Esophagus squamous epithelium (tissue), 5 donors: Measurements from ENCODE around the gene CAMK1G. TPM values are rescaled to one million over a fixed set of nuclear protein-coding genes. Genes with fewer than 3 reads are reported as not detected.

Source experiments
- DNase-seq: peaks from one replicate; lab custom pipeline; 2025; lab: John Stamatoyannopoulos, UW
- H3K27ac ChIP-seq, 4 donors: fragments of 200-600 bp; sonication (generic); one replicate each; pipeline ENCODE4 v1.5.1; 2016 to 2019; ENCODE audit warnings: mild to moderate bottlenecking in 1 of 4
- H3K27me3 ChIP-seq, 4 donors: fragments of 200-600 bp; sonication (generic); 1 replicate in 3 of 4; 2 replicates in 1 of 4; pipeline versions ENCODE4 v1.5.1 to v1.6.0; 2017 to 2021; ENCODE audit warnings: antibody characterized with exemption in 1 of 4
- H3K36me3 ChIP-seq, 3 donors: fragments of 200-600 bp; sonication (generic); one replicate each; pipeline ENCODE4 v1.5.1; 2016 to 2019
- H3K4me1 ChIP-seq, 3 donors: fragments of 200-600 bp; sonication (generic); one replicate each; pipeline ENCODE4 v1.5.1; 2017 to 2019
- H3K4me3 ChIP-seq, 4 donors: fragments of 200-600 bp; sonication (generic); 1 replicate in 3 of 4; 2 replicates in 1 of 4; pipeline ENCODE4 v1.5.1; 2016 to 2019; ENCODE audit warnings: mild to moderate bottlenecking in 2 of 4, moderate library complexity in 1 of 4
- H3K9me3 ChIP-seq, 3 donors: fragments of 200-600 bp; sonication (generic); one replicate each; pipeline ENCODE4 v1.5.1; 2016 to 2019
- POLR2A ChIP-seq, 4 donors: fragments of 450-650 bp; IDR thresholded peaks; one replicate each; pipeline ENCODE4 v1.6.1; 2017; ENCODE audit warnings: antibody characterized with exemption in 4 of 4, mild to moderate bottlenecking in 4 of 4, moderate library complexity in 3 of 4
- WGBS, 2 donors: methylation state at CpG; one replicate each; pipeline ENCODE4 v1.1.5; 2018; 5-methylcytosine and 5-hydroxymethylcytosine counted together
- intact Hi-C: fragments of 100-400 bp; cut with DNase I; formaldehyde crosslinking; loops from one replicate; pipeline ENCODE4 v1.15.0; 2022
- total RNA-seq, 4 donors: library from RNA; depleted of rRNA; stranded (reverse); fragments of >200 nt; gene quantifications; one replicate each; pipeline ENCODE4 v1.1.0, GENCODE V29; 2016
- TF ChIP-seq, protein P1 (sequence below), 6 experiments: fragments of 450-650 bp in 4 of 6; fragments of 200-600 bp in 2 of 6; sonication (generic) in 2 of 6; IDR thresholded peaks; one replicate each; pipeline ENCODE4 v1.5.1; 2016 to 2019; ENCODE audit warnings: antibody characterized with exemption in 6 of 6, mild to moderate bottlenecking in 4 of 6, moderate library complexity in 4 of 6
- donor health status: DM: yes; HTN: yes; CAD: no.

Gene CAMK1G
- total RNA-seq, 4 donors from 2014 or later = 0.19 TPM; not detected in 3

DNA sequence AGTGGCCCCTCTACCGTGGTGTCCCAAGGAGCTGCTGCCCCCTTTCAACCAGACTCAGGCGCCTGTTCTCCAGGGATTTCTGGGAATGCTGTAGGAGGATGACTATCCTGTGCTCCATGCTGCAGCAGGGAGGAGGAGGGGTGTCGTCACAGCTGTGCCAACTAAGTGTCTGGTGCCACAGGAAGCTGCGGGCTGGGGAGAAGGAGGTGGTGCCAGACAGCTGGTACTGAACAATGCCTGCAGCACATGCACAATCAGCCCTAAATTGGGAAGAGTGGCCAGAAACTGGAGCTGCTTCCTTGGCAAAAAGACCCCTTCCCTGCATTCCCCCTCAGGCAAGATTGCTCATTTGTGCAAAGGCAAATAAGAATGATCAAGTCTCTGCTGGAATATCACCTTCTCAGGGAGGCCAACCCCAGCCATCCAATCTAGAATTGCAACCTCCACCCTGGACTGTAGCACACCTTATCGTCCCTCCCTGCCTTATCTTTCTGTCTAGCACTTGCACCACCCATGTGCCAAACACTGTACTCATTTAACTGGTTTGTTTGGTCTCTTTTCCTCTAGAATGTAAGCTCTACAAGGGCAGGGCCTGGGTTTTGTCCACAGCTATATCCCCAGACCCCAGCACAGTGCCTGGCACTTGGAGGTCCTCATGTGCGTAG lies 35.4 kb downstream of the CAMK1G start:
- no peak overlapping the region for H3K27ac ChIP-seq
- H3K4me3 ChIP-seq = no peak overlapping the region
- intact Hi-C loops = no loop called here
- no peak for TF ChIP-seq POLR2A (IDR thresholded peaks at IDR 0.05)
- TF ChIP-seq, protein P1, sequence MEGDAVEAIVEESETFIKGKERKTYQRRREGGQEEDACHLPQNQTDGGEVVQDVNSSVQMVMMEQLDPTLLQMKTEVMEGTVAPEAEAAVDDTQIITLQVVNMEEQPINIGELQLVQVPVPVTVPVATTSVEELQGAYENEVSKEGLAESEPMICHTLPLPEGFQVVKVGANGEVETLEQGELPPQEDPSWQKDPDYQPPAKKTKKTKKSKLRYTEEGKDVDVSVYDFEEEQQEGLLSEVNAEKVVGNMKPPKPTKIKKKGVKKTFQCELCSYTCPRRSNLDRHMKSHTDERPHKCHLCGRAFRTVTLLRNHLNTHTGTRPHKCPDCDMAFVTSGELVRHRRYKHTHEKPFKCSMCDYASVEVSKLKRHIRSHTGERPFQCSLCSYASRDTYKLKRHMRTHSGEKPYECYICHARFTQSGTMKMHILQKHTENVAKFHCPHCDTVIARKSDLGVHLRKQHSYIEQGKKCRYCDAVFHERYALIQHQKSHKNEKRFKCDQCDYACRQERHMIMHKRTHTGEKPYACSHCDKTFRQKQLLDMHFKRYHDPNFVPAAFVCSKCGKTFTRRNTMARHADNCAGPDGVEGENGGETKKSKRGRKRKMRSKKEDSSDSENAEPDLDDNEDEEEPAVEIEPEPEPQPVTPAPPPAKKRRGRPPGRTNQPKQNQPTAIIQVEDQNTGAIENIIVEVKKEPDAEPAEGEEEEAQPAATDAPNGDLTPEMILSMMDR (IDR thresholded peaks at IDR 0.05) = no peak
- H3K36me3 ChIP-seq = peaks cover 0 to 76% (median 4%) of the 10 kb centered on the region in 3 donors
- peaks cover 0 to 5% (median 0%) of the 10 kb centered on the region in 4 donors for H3K27me3 ChIP-seq
- H3K9me3 ChIP-seq = no peaks in the 10 kb centered on the region
- peaks cover 0 to 31% (median 25%) of the 10 kb centered on the region in 3 donors for H3K4me1 ChIP-seq
- DNase-seq = no peak
- 32 to 85% methylated on average over 2 to 4 of the region's 6 CpGs for WGBS, 2 donors

DNA sequence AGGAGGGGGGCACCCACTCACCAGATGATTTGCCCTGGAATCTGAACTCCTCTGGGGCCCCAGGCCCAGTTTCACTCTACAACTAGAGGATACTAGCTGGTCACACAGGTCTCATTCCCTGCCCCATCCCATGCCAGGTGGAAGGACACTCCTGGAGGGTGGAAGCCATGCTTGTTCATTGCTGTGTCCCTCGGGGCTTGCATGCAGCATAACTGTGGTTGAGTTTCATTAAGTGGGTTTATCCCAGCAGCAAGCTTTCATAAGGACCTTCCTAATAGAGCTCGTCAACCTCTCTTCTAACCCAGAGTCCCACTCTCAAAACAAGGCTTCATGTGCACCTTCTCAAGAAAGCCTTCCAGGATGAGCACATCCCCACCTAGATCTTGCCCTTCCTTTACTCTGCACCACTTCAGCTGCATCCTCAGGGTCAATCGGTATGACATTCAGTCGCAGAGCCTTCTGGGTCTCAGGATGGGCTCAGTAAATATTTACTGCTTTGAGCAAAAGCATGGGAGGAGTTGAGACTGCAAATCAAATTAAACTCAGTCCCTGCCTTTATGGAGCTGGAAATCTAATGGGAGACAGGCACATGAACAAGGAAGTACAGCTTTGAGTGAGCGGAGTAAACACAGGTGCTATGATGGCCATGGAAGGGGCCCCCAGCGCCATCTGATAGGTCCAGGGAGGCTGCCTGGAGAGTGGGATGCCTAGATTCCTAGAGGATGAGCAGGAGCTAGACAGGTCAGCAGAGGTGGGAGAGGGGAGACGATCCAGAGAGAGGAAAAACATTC lies 36.4 kb downstream of the CAMK1G start:
- Histone ChIP-seq H3K9me3 (no peaks in the 10 kb centered on the region), H3K27ac (no peak overlapping the region), H3K27me3 (peaks cover 0 to 6% (median 0%) of the 10 kb centered on the region in 4 donors), H3K4me1 (peaks cover 0 to 32% (median 25%) of the 10 kb centered on the region in 3 donors), H3K36me3 (peaks cover 0 to 72% (median 4%) of the 10 kb centered on the region in 3 donors), H3K4me3 (no peak overlapping the region)
- TF ChIP-seq, protein P1 (IDR thresholded peaks at IDR 0.05) = no peak
- TF ChIP-seq POLR2A (IDR thresholded peaks at IDR 0.05) = no peak
- DNase-seq = no peak
- 72 to 87% methylated on average over 6 of the region's 7 CpGs for WGBS, 2 donors
- intact Hi-C loops = loop anchor here (10.0 kb wide), 1 partner anchor 45 kb away; no protein-coding TSS in a partner anchor

DNA sequence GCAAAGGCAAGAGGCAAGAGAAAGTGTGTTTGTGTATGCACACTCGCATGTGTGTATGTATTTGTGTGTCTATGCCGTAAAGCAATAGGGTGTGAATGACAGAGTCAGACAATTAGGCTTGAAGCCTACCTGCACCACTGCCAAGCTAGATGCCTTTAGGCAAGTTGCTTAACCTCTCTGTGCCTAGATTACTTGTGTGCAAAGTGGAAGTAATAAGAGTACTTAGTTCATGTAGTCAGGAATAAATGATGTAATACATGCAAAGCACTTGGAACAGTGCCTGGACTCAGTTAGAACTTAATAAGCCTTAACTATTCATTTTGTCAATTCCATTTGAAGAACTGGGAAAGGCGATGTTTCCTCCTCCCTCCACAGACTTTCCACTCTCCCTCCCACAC lies 37.0 kb downstream of the CAMK1G start:
- Histone ChIP-seq H3K9me3 (no peaks in the 10 kb centered on the region), H3K36me3 (peaks cover 0 to 72% (median 4%) of the 10 kb centered on the region in 3 donors), H3K4me1 (peaks cover 2 to 37% (median 25%) of the 10 kb centered on the region in 3 donors), H3K4me3 (no peak overlapping the region), H3K27ac (no peak overlapping the region), H3K27me3 (peaks cover 0 to 6% (median 0%) of the 10 kb centered on the region in 4 donors)
- 49 to 57% methylated on average over 3 of the region's 3 CpGs for WGBS, 2 donors
- TF ChIP-seq, protein P1 (IDR thresholded peaks at IDR 0.05) = no peak
- TF ChIP-seq POLR2A (IDR thresholded peaks at IDR 0.05) = no peak
- intact Hi-C loops = loop anchor here (10.0 kb wide), 1 partner anchor 46 kb away; no protein-coding TSS in a partner anchor
- no peak for DNase-seq

DNA sequence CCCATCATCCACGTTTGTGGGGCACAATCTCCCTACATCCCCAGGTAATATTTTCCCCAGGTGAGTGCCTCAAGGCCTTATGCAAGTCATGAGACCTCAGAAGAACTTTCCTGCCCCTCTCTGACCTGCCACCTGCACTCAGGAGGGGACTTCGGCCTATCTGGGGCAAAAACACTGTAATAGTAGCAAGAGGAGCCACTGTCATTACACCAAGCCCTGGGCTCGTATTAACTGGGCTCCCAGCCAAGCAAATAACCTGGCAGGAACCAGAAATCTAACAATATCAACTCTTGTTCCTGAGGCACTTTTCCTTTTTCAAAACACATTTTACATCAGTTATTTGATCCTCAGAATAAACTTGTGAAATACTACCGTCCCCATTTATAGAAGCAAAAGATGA lies 37.8 kb downstream of the CAMK1G start:
- WGBS, 2 donors = 26 to 32% methylated on average over 4 of the region's 4 CpGs
- TF ChIP-seq, protein P1 (IDR thresholded peaks at IDR 0.05) = no peak
- TF ChIP-seq POLR2A (IDR thresholded peaks at IDR 0.05) = no peak
- intact Hi-C loops = loop anchor here (10.0 kb wide), 1 partner anchor 46 kb away; no protein-coding TSS in a partner anchor

More for the DNA sequence above, 37.8 kb downstream of the CAMK1G start:
- H3K27ac ChIP-seq = no peak overlapping the region
- H3K4me1 ChIP-seq = peaks cover 5 to 45% (median 33%) of the 10 kb centered on the region in 3 donors
- H3K27me3 ChIP-seq = peaks cover 0 to 6% (median 0%) of the 10 kb centered on the region in 4 donors
- H3K36me3 ChIP-seq = peaks cover 0 to 72% (median 4%) of the 10 kb centered on the region in 3 donors
- no peaks in the 10 kb centered on the region for H3K9me3 ChIP-seq
- DNase-seq = no peak
- no peak overlapping the region for H3K4me3 ChIP-seq
